Pancreas (tissue), 10 donors: ENCODE measurements around the gene UBE2G2. TPM values are rescaled to one million over a fixed set of nuclear protein-coding genes. Genes with fewer than 3 reads are reported as not detected.
A peak's percentile ranks its signal among the peaks of the same experiment; 100 is the strongest.

Experiments
- ATAC-seq, 4 donors: fragments of 200-7000 bp; cut with Tn5 transposase; one replicate each; pipeline versions ENCODE4 v1.8.0 to v1.9.1; 2020; ENCODE audit warnings: mild to moderate bottlenecking in 4 of 4, moderate library complexity in 4 of 4
- DNase-seq, 6 donors: peaks; one replicate each; pipeline ENCODE4 v3.0.0-alpha.2; 2020
- FAIRE-seq: peaks from 2 replicates; lab custom pipeline; 2012; peaks lifted over from hg19 to GRCh38; lab: Jason Lieb, UNC
- H3K27ac ChIP-seq, 4 donors: fragments of 200-600 bp; sonication (generic); 1 replicate in 3 of 4; 2 replicates in 1 of 4; pipeline versions ENCODE4 v1.5.0 to v1.8.0; 2020
- H3K27me3 ChIP-seq, 4 donors: fragments of 200-600 bp; one replicate each; pipeline ENCODE4 v1.8.0; 2021
- H3K36me3 ChIP-seq, 3 donors: fragments of 200-600 bp; sonication (generic) in 1 of 3; one replicate each; pipeline versions ENCODE4 v1.5.0 to v1.8.0; 2020 to 2021
- H3K4me1 ChIP-seq, 3 donors: fragments of 200-600 bp; one replicate each; pipeline ENCODE4 v1.8.0; 2021
- H3K4me3 ChIP-seq, 4 donors: fragments of 200-600 bp; sonication (generic) in 2 of 4; one replicate each; pipeline versions ENCODE4 v1.5.0 to v1.8.0; 2020 to 2021
- H3K9me3 ChIP-seq, 4 donors: fragments of 200-600 bp; one replicate each; pipeline ENCODE4 v1.8.0; 2021
- CTCF ChIP-seq, 4 donors: fragments of 200-600 bp; sonication (generic) in 3 of 4; IDR thresholded peaks; one replicate each; pipeline versions ENCODE4 v1.5.0 to v1.8.0; 2021; ENCODE audit warnings: antibody characterized with exemption in 4 of 4
- WGBS, 2 donors: extraction: QIAGEN DNeasy Blood & Tissue Kit; methylation state at CpG; one replicate each; pipeline ENCODE4 v1.1.7; 2013; 5-methylcytosine and 5-hydroxymethylcytosine counted together
- intact Hi-C, 3 donors: fragments of 100-400 bp; cut with DNase I; formaldehyde crosslinking; loops; one replicate each; pipeline versions ENCODE4 v1.11.1 to v1.14.2; 2022
- polyA plus RNA-seq, 2 donors: library from polyadenylated mRNA; stranded (reverse); fragments of 200-250 nt; gene quantifications; one replicate each; pipeline ENCODE4 v1.2.3, GENCODE V29; 2013
- total RNA-seq, 6 donors: library from RNA; stranded (reverse); fragmentation: NEBNext Ultra II Directional in 4 of 6; extraction: Animal tissue kit (Norgen Biotek cat#: 25700) in 4 of 6; gene quantifications; one replicate each; pipeline versions ENCODE4 v1.2.1 to v1.2.4, GENCODE V29; 2021 to 2023
- donor health status: healthy with polysubstance abuse.
- donor health status: DM: no; HTN: no; CAD: no; lungs with moderate emphysema.
- donor health status: DM: no; HTN: no; CAD: no.
- donor health status: control.
- donor health status: control.
- donor health status: Bipolar disorder and iron deficiency.
- donor health status: DM: yes; HTN: yes; CAD: no.
- donor health status: DM: no; HTN: no; CAD: no.
- donor health status: DM: no; HTN: no; CAD: no.
- donor health status: DM: yes; HTN: yes; CAD: no.

The UBE2G2 gene
- total and polyA plus RNA-seq, 8 donors: 30.5 to 53.2 (median 42.2) TPM

GRCh38 chr21:44778983-44779382 is 22.6 kb downstream of the UBE2G2 start:
- FAIRE-seq (no peak), ATAC-seq (no peak), DNase-seq (no peak)
- H3K9me3 ChIP-seq: no peaks in the 10 kb centered on the region
- H3K27me3 ChIP-seq: no peaks in the 10 kb centered on the region
- intact Hi-C loops: no loop called here
- no peak for TF ChIP-seq CTCF (IDR thresholded peaks at IDR 0.05)
- no peak overlapping the region for H3K4me3 ChIP-seq
- no peak overlapping the region for H3K27ac ChIP-seq
- peaks cover 0 to 18% (median 5%) of the 10 kb centered on the region in 3 donors for H3K4me1 ChIP-seq
- H3K36me3 ChIP-seq: peaks cover 0 to 15% (median 5%) of the 10 kb centered on the region in 3 donors
- WGBS, 2 donors: 85% methylated on average over 6 of the region's 6 CpGs

GRCh38 chr21:44778499-44778911 is 23.1 kb downstream of the UBE2G2 start:
- Histone ChIP-seq H3K9me3 (no peaks in the 10 kb centered on the region), H3K36me3 (peaks cover 1 to 20% (median 5%) of the 10 kb centered on the region in 3 donors), H3K27ac (no peak overlapping the region), H3K4me1 (peaks cover 0 to 18% (median 5%) of the 10 kb centered on the region in 3 donors), H3K4me3 (no peak overlapping the region), H3K27me3 (no peaks in the 10 kb centered on the region)
- DNase-seq (no peak), ATAC-seq (peak in 3 of 4 donors; percentile 28 to 63 (median 50)), FAIRE-seq (no peak)
- TF ChIP-seq CTCF (IDR thresholded peaks at IDR 0.05): no peak
- 44 to 57% methylated on average over 8 of the region's 8 CpGs for WGBS, 2 donors
- intact Hi-C loops: no loop called here

GRCh38 chr21:44778094-44778493 is 23.5 kb downstream of the UBE2G2 start:
- DNase-seq (no peak), FAIRE-seq (no peak), ATAC-seq (no peak)
- Histone ChIP-seq H3K36me3 (peaks cover 5 to 24% (median 5%) of the 10 kb centered on the region in 3 donors), H3K27me3 (no peaks in the 10 kb centered on the region), H3K4me1 (peaks cover 0 to 18% (median 5%) of the 10 kb centered on the region in 3 donors), H3K9me3 (no peaks in the 10 kb centered on the region), H3K4me3 (no peak overlapping the region), H3K27ac (no peak overlapping the region)
- 86 to 87% methylated on average over 5 of the region's 5 CpGs for WGBS, 2 donors
- intact Hi-C loops: no loop called here
- no peak for TF ChIP-seq CTCF (IDR thresholded peaks at IDR 0.05)

GRCh38 chr21:44774972-44775371 is 26.6 kb downstream of the UBE2G2 start:
- no peaks in the 10 kb centered on the region for H3K27me3 ChIP-seq
- peaks cover 5 to 45% (median 13%) of the 10 kb centered on the region in 3 donors for H3K36me3 ChIP-seq
- no peaks in the 10 kb centered on the region for H3K9me3 ChIP-seq
- no peak overlapping the region for H3K4me3 ChIP-seq
- no peak for FAIRE-seq
- intact Hi-C loops: no loop called here
- no peak for ATAC-seq
- TF ChIP-seq CTCF (IDR thresholded peaks at IDR 0.05): no peak
- no peak overlapping the region for H3K27ac ChIP-seq
- H3K4me1 ChIP-seq: peaks cover 0 to 15% (median 5%) of the 10 kb centered on the region in 3 donors
- no peak for DNase-seq
- 94 to 97% methylated on average over 8 of the region's 8 CpGs for WGBS, 2 donors

- Histone ChIP-seq H3K4me1 (peaks cover 0 to 2% (median 0%) of the 10 kb centered on the region in 3 donors), H3K27ac (no peak overlapping the region), H3K27me3 (no peaks in the 10 kb centered on the region), H3K9me3 (no peaks in the 10 kb centered on the region), H3K4me3 (no peak overlapping the region), H3K36me3 (peaks cover 5 to 52% (median 17%) of the 10 kb centered on the region in 3 donors)
- no peak for TF ChIP-seq CTCF (IDR thresholded peaks at IDR 0.05)
- no peak for DNase-seq
- peak in 3 of 4 donors; percentile 37 to 74 (median 70) for ATAC-seq
- 77% methylated on average over 20 of the region's 20 CpGs for WGBS, 2 donors
- intact Hi-C loops: no loop called here
- no peak for FAIRE-seq
Observed at GRCh38 chr21:44773291-44773932, 28.2 kb downstream of the UBE2G2 start.
